Left cardiac atrium (tissue), 4 donors: ENCODE measurements around the gene ADTRP. TPM values are rescaled to one million over a fixed set of nuclear protein-coding genes. Genes with fewer than 3 reads are reported as not detected.
A peak's percentile ranks its signal among the peaks of the same experiment; 100 is the strongest.

Experiments used
- ATAC-seq, 2 donors: fragments of 200-7000 bp; cut with Tn5 transposase; one replicate each; pipeline ENCODE4 v1.9.1; 2020; ENCODE audit warnings: mild to moderate bottlenecking in 2 of 2, moderate library complexity in 2 of 2
- DNase-seq: peaks from one replicate; pipeline ENCODE4 v3.0.0-alpha.2; 2020
- intact Hi-C, 2 donors: fragments of 100-400 bp; cut with DNase I; formaldehyde crosslinking; loops; one replicate each; pipeline versions ENCODE4 v1.14.1 to v1.15.1; 2022 to 2023
- total RNA-seq, 2 donors: library from RNA; stranded (reverse); fragmentation: NEBNext Ultra II Directional; extraction: Animal tissue kit (Norgen Biotek cat#: 25700); gene quantifications; one replicate each; pipeline ENCODE4 v1.2.1, GENCODE V29; 2021
- donor health status: DM: no; HTN: yes; CAD: no.
- donor health status: DM: no; HTN: yes; CAD: no; lungs with severe emphysema.
- donor health status: DM: yes; HTN: yes; CAD: no.
- donor health status: Dilated cardiomyopathy.

The ADTRP gene
- total RNA-seq, 2 donors from 2014 or later, result 0.18 to 0.21 TPM

DNA sequence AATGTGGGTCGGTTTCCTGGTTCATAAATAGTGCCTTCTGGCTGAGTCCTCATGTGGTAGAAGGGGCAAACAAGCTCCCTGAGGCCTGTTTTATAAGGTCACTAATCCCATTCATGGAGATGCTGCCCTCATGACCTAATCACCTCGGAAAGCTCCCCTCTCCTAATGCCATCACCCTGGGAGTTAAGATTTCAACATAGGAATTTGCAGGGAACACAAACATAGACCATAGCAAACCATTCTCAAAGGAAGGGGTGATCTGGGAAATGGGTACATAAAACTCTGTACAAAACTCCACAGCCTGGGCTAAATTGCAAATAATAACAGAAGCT lies 1.5 kb upstream of the ADTRP start:
- no peak for ATAC-seq
- intact Hi-C loops, result no loop called here

GRCh38 chr6:11779329-11780096 lies 910 bp upstream of the ADTRP start:
- intact Hi-C loops, result no loop called here
- DNase-seq (no peak), ATAC-seq (peak; percentile 22 to 48)

More for the DNA sequence above, 1.5 kb upstream of the ADTRP start:
- DNase-seq, result no peak

DNA sequence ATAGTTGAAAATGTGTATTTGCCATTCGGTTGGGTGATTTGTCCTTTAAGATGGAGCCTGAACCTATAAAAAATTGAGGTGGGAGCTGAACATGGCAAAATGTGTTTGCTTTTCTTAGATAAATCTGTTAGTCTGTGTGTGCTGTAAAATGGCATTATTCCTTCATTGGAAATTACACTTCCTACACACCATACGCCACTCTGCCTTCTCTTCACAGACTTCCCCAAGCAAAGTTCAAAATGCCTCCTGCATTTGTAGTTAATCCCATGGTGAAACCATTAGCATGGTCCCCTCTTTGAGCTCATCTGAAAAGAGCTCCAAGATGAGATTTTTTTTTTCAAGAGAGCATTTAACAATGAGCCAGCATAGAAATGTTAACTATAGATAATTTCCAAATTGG lies 567 bp downstream of the ADTRP start:
- intact Hi-C loops, result no loop called here
- no peak for ATAC-seq
- no peak for DNase-seq

DNA sequence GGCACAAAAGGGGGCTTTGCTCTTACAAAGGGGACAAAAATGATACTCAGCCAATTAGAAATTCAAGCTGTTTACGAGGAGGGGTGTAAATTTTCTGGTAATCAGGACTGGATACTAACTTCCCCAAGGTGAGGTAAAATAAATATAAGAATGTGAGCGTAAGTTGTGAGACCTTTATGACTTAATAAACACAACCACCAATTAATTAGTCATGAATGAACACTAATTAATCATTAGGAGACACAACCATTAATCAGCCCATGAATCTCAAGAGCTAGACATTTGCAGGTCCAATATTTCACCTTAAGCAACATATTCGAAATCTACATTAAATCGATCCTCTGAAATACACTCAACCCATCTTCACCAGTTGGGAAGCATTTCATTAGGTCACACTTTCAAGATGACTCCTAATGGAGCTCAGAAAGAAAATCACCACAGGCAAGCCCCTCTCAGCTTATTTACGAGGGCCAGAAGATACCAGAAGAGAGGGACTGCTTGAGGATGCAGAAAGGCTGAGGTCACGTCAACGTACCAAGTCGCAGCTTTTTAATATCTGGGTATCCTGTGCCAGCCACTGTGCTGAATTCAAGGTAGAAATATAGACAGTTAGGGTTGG lies 2.7 kb downstream of the ADTRP start:
- DNase-seq, result no peak
- intact Hi-C loops, result no loop called here
- no peak for ATAC-seq

GRCh38 chr6:11774426-11774825 lies 4.2 kb downstream of the ADTRP start:
- ATAC-seq (no peak), DNase-seq (no peak)
- intact Hi-C loops, result no loop called here

- intact Hi-C loops, result no loop called here
- ATAC-seq (no peak), DNase-seq (no peak)
These were observed 5.0 kb downstream of the ADTRP start for GRCh38 chr6:11773581-11773980.

DNA sequence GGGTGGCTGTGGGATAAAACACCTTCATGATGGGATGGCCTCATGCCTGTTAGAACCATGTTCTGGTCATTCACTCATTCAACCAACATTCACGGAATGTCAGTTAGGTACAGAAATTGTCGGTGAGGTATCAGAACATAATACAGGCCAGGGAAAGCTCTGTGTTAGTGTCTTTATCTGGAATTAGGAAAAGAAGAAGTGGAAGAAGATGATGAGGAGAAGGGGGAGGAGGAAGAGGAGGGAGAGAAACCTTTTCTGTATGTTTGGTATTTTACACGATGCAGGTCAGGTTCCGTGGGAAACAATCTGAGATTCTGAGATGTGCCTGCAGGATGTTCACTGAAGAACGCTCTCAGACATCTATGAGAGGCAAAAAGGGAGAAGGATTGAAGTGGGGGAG lies 5.6 kb downstream of the ADTRP start:
- DNase-seq, result no peak
- no peak for ATAC-seq
- intact Hi-C loops, result no loop called here

- intact Hi-C loops, result no loop called here
- DNase-seq (no peak), ATAC-seq (peak in 1 of 2 donors; percentile 41)
These were observed 6.3 kb downstream of the ADTRP start for GRCh38 chr6:11772109-11772825.

DNA sequence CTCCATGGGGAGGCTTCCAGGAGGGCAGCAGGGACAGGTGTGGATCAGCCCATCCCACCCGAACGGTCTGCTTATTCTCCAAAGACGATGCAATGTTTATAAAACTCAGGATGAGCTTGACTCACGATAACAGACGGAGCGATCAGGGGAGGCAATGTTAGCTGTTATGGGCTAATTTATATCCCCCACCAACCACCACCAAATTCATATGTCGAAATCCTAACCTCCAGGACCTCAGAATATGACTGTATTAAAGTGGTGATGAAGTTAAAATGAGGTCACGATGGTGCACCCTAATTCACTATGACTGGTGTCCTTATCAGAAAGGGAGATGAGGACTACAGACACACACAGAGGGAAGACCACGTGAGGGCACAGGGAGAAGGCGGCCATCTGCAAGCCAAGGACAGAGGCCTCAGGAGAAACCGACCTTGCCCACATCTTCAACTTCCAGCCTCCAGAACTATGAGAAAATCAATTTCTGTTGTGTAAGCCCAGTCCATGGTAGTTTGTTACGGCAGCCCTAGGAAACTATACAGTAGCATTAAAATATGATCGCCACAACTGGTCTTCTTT lies 7.0 kb downstream of the ADTRP start:
- intact Hi-C loops, result no loop called here
- no peak for DNase-seq
- no peak for ATAC-seq

DNA sequence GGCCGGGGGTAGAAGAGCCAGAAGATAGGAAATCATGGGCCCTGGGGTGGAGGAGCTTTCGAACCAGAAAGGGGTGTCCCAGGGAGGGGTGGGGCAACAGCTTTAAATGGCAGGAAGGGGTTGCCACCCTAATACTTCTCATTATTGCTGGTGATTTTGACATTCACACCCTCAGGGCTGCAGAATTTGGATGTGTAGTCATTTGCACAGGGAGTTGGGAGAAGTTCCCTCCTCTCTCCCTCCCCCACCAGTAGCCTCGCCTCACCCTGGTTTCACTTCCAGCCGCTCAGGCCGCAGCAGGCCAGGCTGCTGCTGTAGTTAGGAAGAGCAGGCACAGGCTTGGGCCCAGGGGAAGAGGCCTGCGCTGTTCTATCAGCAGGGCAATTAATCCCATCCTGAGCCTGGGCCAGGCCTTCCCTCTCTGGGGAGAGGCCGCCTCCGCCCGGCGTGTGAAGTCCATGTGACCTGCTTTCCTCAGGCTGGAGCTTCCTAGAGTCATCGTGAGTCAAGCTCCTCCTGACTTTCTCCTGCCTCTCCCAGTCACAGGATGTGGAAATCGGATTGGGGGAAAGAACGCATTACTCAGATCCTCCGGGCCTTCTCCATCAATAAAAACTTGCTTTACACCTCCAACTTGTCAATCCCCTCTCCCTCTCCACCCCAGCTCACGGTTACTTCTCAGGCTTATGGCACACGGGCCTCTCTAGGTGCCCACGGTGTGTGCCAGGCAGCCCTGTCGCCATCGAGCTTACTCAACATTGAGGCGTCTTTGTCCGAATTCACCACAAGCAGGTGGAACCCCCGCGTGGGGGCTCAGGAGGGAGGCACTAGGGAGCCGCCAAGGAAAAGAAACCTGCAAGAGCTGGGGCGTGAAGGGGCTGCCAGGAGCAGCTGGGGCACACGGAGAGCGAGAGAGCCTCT lies 7.8 kb downstream of the ADTRP start:
- intact Hi-C loops, result no loop called here

DNA sequence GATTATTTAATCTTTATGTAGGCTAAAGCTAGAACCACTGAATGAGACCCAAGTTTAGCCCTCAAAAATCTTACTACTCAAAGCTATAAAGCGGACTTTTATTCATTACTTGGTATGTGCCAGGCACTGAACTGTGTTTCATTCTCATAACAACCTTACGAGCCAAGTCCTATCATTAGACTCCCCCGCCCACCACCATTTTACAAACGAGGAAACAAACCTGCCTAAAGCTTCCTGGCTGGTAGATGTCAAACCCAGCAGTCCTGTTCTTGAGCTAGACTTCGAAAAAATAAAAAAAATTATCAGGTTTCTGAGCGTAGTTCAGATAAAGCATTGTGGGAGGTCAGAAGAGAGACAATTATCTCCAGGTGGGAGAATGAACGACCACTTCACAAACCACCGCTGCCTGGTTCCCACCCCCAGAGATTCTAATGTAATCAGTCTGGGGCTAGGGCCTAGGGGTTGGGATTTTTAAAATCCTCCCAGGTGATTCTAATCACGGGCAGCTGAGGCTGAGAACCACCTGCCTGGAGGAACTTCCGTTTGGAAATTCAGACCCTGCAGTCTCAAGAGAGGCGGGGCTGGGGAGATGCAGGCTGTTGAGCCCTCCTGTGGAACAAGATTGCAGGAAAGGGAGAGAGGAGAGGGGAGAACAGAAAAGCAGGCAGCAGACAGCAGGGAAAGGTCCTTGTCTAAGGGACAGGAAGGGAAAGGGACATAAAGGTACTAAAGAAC lies 8.6 kb downstream of the ADTRP start:
- intact Hi-C loops, result no loop called here
- no peak for ATAC-seq
- DNase-seq, result no peak

More for the DNA sequence above, 7.8 kb downstream of the ADTRP start:
- ATAC-seq (peak; percentile 95 to 97), DNase-seq (peak; percentile 91)

- DNase-seq, result no peak
- intact Hi-C loops, result no loop called here
- ATAC-seq, result no peak
These were observed 9.4 kb downstream of the ADTRP start for GRCh38 chr6:11769244-11769643.

GRCh38 chr6:11767978-11768756 lies 10.4 kb downstream of the ADTRP start:
- no peak for ATAC-seq
- DNase-seq, result no peak
- intact Hi-C loops, result no loop called here

DNA sequence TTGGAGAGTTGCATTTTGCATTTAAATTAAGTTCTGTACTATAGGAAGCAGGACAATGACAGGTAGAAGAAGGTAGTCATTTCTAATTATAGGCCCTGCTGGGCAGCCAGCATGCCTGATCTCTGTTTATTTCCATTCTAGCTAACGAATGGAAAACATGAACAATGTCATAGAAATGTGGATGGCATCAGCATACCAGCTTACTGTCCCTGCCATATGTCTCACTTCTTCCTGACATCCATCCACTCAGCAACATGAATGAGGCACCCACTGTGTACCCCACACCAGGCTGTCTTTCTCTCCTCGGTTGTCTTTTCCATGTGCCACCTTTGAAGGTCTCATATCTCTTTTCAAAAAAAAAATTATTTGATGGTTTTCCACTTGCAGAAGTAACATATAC lies 11.1 kb downstream of the ADTRP start:
- DNase-seq, result no peak
- no peak for ATAC-seq
- intact Hi-C loops, result no loop called here

- ATAC-seq, result peak in 1 of 2 donors; percentile 57
- intact Hi-C loops, result no loop called here
- DNase-seq, result no peak
These were observed 11.8 kb downstream of the ADTRP start for GRCh38 chr6:11766589-11767450.

DNA sequence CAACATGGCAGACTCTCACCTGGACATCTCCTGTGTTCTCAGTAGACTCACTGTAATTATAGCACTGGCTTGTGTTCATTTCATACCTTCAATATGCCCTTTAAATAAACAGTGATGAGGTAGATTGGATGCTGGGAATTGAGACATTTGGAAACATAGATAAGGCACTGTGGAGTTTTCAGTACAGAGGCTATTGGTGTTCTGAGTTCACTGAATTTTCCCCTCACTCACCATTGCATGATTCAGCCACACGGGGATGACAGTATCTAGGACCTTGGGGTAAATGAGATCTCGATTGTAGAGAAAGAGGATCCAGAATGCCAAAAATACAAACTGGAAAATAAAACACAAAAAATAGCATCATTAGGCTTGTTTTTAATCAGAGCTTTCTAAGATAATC lies 12.6 kb downstream of the ADTRP start:
- ATAC-seq (no peak), DNase-seq (no peak)
- intact Hi-C loops, result no loop called here

GRCh38 chr6:11764250-11764604 lies 14.4 kb downstream of the ADTRP start:
- DNase-seq (no peak), ATAC-seq (no peak)
- intact Hi-C loops, result no loop called here
